Stimulated activated CD8-positive, alpha-beta memory T cell treated with anti-CD3 and anti-CD28 coated beads, Interleukin-12 subunit alpha, Interleukin-12 subunit beta, amount 100 ng/mL, for 24 hours (primary cell): ENCODE data around the gene CHST1.

Experiments used
- DNase-seq: peaks from one replicate; pipeline ENCODE4 v3.0.0-alpha.2; 2020; ENCODE audit errors: extremely low read depth

Gene CHST1

GRCh38 chr11:45665206-45665932 lies at the start of gene CHST1:
CHST1 (minus strand) TSS chr11:45665622; CDS start chr11:45650923, 14,699 bp downstream.
- DNase-seq, result no peak

- DNase-seq, result no peak
These were observed 48.2 kb upstream of the CHST1 start for GRCh38 chr11:45713573-45713972.

GRCh38 chr11:45710561-45710960 lies 45.1 kb upstream of the CHST1 start:
- DNase-seq, result no peak

GRCh38 chr11:45708887-45709663 lies 43.7 kb upstream of the CHST1 start:
- no peak for DNase-seq

- DNase-seq, result no peak
These were observed 39.2 kb upstream of the CHST1 start for GRCh38 chr11:45704635-45705034.

GRCh38 chr11:45704133-45704532 lies 38.7 kb upstream of the CHST1 start:
- DNase-seq, result no peak

GRCh38 chr11:45702511-45702910 lies 37.1 kb upstream of the CHST1 start:
- DNase-seq, result no peak

- DNase-seq, result no peak
These were observed 33.5 kb upstream of the CHST1 start for GRCh38 chr11:45698777-45699497.

GRCh38 chr11:45692808-45693453 lies 27.5 kb upstream of the CHST1 start:
- no peak for DNase-seq

- no peak for DNase-seq
These were observed 23.1 kb upstream of the CHST1 start for GRCh38 chr11:45688472-45689033.

- DNase-seq, result no peak
These were observed 22.4 kb upstream of the CHST1 start for GRCh38 chr11:45687836-45688235.

GRCh38 chr11:45685964-45686537 lies 20.6 kb upstream of the CHST1 start:
- no peak for DNase-seq

GRCh38 chr11:45684440-45684839 lies 19.0 kb upstream of the CHST1 start:
- DNase-seq, result no peak

- no peak for DNase-seq
These were observed 18.0 kb upstream of the CHST1 start for GRCh38 chr11:45683271-45684058.

GRCh38 chr11:45679806-45680205 lies 14.4 kb upstream of the CHST1 start:
- no peak for DNase-seq

GRCh38 chr11:45678976-45679375 lies 13.6 kb upstream of the CHST1 start:
- no peak for DNase-seq

GRCh38 chr11:45677770-45678512 lies 12.5 kb upstream of the CHST1 start:
- no peak for DNase-seq

GRCh38 chr11:45676522-45677095 lies 11.2 kb upstream of the CHST1 start:
- DNase-seq, result no peak

GRCh38 chr11:45675646-45676045 lies 10.2 kb upstream of the CHST1 start:
- no peak for DNase-seq
